ENCODE measurements around the gene NETO1.

The NETO1 gene

DNA sequence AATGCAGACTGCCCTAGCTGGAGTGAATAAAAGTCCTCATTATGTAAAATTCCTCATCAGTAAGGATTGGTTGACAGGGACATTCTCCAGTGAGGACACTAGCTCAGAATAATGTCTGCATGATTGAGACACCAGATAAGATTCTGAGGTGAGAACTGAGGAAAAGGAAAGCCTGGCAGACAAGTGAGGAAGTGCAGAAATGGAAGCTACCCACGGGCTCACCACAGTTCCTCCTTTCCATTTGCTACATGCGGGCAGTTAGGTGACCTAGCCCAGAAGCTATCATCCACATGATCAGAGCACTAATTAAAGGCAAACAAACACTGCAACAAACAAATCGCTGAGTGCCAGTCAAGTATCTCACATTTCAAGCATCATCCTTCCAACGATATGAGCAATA is 27.7 kb downstream of the NETO1 start:
- DNase-seq: no peak

DNA sequence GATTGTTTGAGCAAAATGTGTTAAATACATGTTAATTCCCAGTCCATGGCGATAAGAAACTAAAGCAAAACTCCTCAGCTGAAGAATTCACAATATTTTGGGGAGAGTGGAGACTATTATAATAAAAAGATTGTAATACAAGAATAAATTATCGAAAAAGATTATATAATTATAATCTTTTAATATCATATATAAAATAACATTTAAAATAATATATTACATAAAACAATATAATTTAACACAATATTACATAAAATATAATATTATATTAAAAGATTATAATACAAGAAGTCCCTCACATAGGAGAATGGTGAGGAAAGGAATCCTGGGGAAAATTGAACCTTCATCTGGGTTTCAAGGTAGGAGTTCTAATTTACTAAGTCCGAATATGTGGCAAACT is 33.1 kb downstream of the NETO1 start:
- DNase-seq: no peak

DNA sequence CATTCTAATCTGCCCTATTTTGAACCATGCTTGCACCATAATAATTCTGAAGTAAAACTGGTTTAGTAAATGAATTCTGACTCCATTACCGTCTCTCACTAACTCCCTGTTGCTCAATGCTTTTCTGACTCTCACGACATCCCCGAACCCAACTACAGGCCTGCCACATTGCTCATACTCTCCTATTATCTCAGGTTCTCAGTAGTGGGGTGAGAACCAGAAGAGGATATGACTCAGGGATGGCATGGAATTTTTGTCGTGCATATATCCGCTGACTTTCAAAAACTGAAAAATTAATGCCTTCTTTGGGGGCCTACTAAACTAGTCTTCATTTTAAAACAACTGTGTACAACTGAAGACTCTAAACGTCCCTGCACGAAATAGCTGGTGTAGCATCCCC is 34.3 kb downstream of the NETO1 start:
- DNase-seq: no peak

DNA sequence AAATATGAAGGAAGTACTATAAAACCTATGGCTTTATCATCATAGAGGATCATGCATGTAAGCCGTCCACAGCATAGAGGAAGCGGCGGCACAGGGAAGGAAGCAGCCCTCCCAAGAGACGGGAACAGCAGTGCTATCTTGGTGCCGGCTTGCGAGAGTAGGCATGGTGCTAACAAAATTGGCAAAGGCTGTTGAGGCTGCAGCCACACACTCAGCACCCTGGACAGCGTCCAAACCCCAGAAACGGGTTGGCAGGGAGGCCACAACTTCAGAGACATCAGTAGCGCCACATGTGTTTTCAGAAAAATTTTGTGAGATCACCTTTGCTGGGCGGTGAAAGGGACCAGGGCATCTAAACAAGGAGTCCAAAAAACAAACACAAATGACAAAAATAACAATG is 37.7 kb downstream of the NETO1 start:
- DNase-seq: no peak

DNA sequence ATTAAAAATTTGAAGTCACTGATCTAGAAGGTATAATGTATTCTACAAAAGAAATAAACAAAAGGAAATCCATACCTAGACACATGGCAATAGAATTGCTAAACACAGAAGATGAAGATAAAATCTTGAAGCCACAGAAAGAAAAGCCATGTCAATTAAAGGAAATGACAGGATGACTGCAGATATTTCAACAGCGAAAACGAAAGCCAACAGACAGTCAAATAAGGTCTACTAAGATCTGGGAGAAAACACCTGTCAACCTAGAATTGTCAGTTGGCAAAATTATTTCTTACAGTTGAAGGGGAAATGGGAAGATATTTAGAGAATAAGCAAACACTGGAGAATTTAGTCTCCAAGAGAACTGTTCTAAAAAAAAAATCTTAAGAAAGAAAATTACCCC is 39.2 kb downstream of the NETO1 start:
- no peak for DNase-seq

DNA sequence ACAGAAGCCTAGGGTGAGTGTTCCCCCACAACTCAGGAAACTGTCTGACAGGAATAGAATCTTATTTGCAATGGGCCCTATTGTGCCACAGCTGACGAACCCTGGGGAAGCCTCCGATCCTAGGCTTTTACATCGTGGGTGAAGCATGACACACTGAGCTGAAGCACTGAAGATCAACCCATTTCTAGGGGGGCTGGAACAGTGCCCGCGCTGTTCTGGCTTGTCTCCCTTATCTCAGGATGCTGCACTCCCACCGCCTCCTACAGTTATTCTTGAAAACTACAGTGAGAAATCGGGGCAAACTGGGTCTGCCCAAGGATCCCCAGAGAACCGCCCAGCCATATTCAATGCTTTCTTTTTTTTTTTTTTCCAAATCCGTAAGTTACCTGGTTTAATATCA is 41.1 kb downstream of the NETO1 start:
- DNase-seq: no peak

GRCh38 chr18:72823345-72823744 is 44.4 kb downstream of the NETO1 start:
- DNase-seq: no peak

DNA sequence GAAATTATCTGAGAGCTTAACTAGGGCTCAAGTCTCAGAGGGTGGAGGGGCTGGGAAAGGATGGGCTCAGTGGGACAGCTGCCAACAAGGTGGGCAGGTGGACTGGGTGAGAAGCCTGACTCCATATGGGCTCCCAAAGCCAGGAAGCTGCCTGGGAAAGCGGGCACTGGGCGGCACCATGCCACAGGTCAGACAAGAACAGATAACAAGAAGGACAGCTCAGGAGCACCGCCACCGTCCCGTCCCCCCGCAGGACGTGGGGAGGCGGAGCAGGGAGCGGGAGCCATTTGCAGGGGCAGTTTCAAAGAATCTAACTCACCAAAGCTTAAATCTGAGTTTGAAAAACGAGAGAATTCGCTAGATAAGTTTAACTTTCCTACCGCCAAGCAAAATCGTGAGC is 45.6 kb downstream of the NETO1 start:
- DNase-seq: no peak

GRCh38 chr18:72820571-72820970 is 47.2 kb downstream of the NETO1 start:
- DNase-seq: no peak

- no peak for DNase-seq
Measured at GRCh38 chr18:72819050-72819449, 48.7 kb downstream of the NETO1 start.

GRCh38 chr18:72811047-72811446 is 56.7 kb downstream of the NETO1 start:
- DNase-seq: no peak

GRCh38 chr18:72808680-72809079 is 59.1 kb downstream of the NETO1 start:
- no peak for DNase-seq

DNA sequence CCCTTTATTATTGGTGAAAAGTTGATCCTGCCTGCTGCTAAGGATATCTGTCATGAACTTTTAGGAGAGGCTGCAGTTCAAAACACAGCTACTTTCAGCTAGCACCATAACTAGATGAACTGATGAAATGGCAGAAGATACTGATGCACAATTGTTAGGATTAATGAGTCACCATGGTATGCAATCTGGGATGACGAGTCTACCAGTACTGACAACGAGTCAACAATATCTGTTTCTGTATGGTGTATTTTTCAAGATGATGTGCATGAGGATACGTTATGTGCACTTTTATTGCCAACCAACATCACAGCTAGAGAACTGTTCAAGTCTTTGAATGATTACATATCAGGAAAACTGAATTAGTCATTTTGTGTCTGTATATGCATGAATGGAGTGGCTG is 68.7 kb downstream of the NETO1 start:
- no peak for DNase-seq

- no peak for DNase-seq
Measured at GRCh38 chr18:72783530-72783929, 84.3 kb downstream of the NETO1 start.

- no peak for DNase-seq
Measured at GRCh38 chr18:72774914-72775313, 92.9 kb downstream of the NETO1 start.

DNA sequence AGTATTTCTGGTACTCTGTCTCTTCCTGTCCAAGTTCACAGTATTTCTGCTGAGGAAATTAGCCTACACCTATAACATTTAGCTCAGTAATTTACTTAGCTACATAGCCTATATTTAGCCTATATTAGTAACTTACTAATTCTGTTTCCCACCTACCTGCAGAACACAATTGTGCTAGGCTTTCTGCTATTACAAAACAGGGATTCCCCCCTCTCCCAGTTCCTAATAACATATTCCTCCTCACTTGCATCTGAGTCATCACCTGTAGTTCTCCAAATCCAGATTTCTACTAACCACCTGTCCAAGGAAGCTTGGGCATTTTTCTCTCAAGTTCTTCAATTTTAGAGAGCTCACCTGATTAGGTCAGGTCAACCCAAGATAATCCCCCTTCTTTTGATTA is 94.9 kb downstream of the NETO1 start:
- DNase-seq: no peak

GRCh38 chr18:72768681-72769229 is 99.0 kb downstream of the NETO1 start:
- DNase-seq: no peak

DNA sequence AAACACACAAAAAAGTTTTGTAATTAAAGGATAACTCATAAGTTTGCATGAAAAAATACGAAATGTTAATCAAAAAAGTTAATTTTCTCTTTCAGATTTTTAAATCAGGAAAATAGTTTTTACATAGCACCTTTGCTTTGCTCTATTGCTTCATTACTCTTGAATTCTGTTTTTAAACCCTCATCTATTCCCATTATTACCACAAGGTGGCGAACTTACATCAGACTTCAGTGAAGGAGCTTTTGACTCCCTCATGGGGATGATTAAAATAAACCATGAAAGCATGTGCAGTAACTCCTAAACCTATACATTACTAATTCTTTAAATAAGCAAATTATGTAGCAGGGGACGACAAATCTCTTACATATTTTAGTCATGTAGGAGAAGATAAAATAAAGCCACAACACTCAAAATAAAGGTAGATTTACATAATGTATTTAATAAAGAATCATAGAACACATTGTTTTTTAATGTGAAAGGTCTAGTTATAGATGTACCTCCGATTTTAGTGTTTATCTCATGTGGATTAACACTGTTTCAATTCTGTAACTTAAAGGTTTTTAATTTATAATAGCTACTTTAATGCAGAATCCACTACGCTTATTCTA is 105.2 kb downstream of the NETO1 start:
- DNase-seq: peak; percentile 72

- DNase-seq: no peak
Measured at GRCh38 chr18:72752220-72752619, 115.6 kb downstream of the NETO1 start.

GRCh38 chr18:72742002-72742401 is 125.8 kb downstream of the NETO1 start:
- DNase-seq: no peak

DNA sequence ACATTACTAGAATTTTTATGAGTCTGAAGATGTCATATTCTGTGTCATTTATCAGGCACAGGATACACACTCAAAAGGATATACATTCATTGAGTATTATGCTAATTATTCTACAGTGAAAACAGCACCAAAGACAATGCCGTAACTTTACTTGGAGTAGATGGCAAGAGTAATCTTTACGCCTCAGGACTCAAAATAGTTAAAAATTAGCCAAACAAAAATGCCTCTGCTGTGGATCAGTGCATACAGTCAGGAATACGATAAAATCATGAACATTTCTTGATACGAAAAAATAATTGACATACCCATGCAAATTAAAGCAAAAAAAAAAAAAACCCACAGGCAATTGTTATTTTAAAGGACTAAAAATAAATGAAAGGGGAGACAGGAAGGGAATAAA is 129.7 kb downstream of the NETO1 start:
- DNase-seq: no peak

DNA sequence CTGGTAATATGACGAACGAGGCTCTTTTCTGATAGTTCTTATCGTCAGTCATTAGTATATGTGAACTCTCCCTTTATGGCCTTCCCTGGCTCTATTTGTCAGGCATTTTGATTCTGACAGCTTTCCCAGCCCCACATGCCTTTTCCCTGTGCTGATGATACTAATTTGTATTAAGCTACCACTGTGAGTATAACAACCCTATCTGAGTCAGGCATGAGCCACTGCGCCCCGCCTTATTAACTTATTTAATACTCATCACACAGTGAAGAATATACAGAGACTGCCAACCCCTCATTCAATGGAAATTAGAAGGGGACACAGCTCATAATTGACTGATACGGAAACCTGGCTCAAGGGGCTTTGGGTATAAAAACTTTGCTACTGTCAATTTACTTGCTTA is 140.0 kb downstream of the NETO1 start:
- no peak for DNase-seq

DNA sequence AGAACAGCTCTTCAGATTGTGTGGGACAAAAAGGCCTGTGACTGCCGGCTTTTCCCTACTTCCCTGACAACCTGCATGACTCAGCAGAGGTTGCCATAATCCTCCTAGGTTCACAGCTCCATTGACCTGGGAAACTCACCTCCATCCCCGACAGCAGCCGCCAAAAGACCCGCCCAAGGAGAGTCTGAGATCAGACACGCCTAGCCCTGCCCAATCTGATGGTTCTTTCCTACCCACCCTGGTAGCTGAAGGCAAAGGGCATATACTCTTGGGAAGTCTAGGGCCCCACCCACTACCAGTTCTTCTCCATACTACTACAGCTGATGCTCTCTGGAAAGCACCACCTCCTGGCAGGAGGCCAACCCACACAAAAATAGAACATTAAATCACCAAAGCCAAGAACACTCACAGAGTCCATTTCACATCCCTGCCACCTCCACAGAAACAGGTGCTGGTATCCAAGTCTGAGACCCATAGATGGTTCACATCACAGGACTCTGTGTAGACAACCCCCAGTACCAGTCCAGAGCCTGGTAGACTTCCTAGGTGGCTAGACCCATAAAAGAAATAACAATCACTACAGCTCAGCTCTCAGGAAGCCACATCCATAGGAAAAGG is 140.6 kb downstream of the NETO1 start:
- DNase-seq: no peak

GRCh38 chr18:72726201-72726600 is 141.6 kb downstream of the NETO1 start:
- DNase-seq: no peak

DNA sequence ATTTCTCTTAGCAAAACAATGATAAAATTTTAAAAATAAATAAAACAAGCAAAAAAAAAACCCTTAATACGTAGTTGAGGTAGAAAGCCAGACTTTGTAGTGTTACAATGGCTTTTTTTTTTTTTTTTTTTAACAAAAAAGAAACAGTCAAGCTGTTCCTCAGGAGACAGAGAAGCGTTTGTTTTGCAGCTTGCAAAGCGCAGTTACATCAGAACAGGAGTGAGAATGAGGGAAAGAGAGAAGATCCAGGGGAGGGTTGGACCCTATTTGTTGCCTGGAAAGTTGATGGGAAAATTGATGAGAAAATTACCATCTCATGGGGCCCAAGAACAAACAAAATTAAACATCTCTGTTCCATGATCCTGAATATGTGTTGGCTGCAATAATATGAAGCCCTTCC is 146.5 kb downstream of the NETO1 start:
- DNase-seq: no peak
